Measurements from ENCODE around the gene DNASE1.

DNA sequence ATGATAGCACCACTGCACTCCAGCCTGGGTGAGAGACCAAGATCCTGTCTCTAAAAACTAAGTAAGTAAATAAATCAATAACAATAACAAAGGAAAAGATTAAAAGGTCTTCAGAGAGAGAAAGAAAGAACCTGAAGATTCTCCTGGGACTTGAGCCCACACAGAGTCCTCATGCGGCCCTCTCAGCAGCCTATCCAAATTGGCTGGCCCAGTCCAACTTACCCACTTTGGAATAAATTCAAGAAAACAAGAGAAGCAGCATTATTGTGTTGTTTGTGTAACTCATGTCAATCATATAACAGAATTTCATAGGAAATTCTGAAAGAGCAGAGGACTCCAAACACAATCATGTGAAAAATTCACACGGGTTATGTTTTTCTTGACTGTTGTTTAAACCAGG lies 46.9 kb upstream of the DNASE1 start:
- TF ChIP-seq EP300 (conservative IDR thresholded peaks at IDR 0.05; ENCODE audit: poor library complexity, severe bottlenecking) (no peak), RAD21 (conservative IDR thresholded peaks at IDR 0.05) (no peak), SMC3 (conservative IDR thresholded peaks at IDR 0.05; ENCODE audit: poor library complexity) (no peak)
- TF ChIP-seq, protein P1, sequence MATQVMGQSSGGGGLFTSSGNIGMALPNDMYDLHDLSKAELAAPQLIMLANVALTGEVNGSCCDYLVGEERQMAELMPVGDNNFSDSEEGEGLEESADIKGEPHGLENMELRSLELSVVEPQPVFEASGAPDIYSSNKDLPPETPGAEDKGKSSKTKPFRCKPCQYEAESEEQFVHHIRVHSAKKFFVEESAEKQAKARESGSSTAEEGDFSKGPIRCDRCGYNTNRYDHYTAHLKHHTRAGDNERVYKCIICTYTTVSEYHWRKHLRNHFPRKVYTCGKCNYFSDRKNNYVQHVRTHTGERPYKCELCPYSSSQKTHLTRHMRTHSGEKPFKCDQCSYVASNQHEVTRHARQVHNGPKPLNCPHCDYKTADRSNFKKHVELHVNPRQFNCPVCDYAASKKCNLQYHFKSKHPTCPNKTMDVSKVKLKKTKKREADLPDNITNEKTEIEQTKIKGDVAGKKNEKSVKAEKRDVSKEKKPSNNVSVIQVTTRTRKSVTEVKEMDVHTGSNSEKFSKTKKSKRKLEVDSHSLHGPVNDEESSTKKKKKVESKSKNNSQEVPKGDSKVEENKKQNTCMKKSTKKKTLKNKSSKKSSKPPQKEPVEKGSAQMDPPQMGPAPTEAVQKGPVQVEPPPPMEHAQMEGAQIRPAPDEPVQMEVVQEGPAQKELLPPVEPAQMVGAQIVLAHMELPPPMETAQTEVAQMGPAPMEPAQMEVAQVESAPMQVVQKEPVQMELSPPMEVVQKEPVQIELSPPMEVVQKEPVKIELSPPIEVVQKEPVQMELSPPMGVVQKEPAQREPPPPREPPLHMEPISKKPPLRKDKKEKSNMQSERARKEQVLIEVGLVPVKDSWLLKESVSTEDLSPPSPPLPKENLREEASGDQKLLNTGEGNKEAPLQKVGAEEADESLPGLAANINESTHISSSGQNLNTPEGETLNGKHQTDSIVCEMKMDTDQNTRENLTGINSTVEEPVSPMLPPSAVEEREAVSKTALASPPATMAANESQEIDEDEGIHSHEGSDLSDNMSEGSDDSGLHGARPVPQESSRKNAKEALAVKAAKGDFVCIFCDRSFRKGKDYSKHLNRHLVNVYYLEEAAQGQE (IDR thresholded peaks at IDR 0.05; ENCODE audit: borderline replicate concordance), result no peak
- TF ChIP-seq, protein P2, sequence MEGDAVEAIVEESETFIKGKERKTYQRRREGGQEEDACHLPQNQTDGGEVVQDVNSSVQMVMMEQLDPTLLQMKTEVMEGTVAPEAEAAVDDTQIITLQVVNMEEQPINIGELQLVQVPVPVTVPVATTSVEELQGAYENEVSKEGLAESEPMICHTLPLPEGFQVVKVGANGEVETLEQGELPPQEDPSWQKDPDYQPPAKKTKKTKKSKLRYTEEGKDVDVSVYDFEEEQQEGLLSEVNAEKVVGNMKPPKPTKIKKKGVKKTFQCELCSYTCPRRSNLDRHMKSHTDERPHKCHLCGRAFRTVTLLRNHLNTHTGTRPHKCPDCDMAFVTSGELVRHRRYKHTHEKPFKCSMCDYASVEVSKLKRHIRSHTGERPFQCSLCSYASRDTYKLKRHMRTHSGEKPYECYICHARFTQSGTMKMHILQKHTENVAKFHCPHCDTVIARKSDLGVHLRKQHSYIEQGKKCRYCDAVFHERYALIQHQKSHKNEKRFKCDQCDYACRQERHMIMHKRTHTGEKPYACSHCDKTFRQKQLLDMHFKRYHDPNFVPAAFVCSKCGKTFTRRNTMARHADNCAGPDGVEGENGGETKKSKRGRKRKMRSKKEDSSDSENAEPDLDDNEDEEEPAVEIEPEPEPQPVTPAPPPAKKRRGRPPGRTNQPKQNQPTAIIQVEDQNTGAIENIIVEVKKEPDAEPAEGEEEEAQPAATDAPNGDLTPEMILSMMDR (IDR thresholded peaks at IDR 0.05; ENCODE audit: poor library complexity, severe bottlenecking), result no peak

All from neural cell (in vitro differentiated cells).